ENCODE measurements around the gene GADL1.

Gene GADL1

DNA sequence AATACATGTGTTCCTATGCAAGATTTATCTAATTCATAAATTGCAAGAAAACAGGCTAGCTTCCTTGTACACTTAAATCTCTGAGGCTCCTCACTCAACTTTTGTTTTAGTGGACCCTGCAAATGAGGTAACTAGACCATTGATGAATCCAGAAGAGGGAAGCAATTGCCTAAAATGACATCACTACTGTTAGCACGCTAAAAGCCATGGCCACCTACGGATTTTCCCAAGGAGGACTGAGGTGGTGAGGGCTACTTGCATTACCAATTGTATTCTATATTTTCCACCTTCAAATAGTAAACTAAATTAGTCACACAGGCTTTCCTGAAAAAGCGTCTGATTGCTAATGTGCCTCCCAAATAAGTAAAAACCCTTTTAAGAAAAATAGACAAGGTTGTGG, 140.7 kb downstream of the GADL1 start:
- no peak for DNase-seq

- no peak for DNase-seq
Observed at GRCh38 chr3:30752970-30753369, 141.5 kb downstream of the GADL1 start.

DNA sequence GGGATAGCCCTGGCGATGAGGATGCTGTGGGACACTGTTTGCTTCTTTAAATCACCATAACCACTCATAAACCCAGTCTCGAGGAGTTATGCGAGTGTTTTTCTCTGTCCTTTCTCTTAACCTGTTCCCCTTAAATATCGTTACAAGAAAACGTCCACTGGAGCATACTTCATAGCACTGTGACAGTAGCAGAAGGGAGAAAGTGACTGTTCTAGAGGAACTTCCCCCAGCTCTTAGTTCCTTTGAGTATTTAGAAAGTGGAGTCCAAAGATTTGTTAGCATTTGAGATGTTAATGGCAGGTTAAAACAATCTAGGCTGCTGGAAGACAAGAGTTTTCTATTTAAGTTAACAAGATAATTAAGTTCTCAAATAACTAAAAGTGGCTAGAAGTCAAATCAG, 142.0 kb downstream of the GADL1 start:
- no peak for DNase-seq

- peak in 3 of 5 donors; percentile 22 to 44 (median 40) for DNase-seq
Observed at GRCh38 chr3:30751610-30752299, 142.7 kb downstream of the GADL1 start.

DNA sequence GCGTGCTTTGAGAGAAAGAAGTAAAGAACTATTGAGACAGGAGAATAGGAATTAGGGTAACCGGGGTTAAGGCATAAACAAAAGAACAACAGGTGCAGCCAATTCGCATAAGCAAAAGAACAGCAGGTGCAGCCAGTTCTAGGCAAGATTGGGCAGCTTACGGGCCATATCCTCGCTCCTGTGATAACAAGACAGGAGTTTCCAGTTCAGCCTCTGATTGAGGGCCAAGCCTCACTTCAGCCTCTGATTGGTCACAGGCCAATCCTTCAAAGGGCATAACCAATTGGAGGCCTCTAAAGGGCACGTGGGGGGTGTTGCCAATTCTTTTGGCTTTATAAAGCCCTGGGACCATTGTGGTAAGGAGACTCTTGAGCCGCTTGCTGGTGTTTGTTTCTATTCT, 143.5 kb downstream of the GADL1 start:
- no peak for DNase-seq

- DNase-seq = no peak
Observed at GRCh38 chr3:30749230-30749629, 145.2 kb downstream of the GADL1 start.

DNA sequence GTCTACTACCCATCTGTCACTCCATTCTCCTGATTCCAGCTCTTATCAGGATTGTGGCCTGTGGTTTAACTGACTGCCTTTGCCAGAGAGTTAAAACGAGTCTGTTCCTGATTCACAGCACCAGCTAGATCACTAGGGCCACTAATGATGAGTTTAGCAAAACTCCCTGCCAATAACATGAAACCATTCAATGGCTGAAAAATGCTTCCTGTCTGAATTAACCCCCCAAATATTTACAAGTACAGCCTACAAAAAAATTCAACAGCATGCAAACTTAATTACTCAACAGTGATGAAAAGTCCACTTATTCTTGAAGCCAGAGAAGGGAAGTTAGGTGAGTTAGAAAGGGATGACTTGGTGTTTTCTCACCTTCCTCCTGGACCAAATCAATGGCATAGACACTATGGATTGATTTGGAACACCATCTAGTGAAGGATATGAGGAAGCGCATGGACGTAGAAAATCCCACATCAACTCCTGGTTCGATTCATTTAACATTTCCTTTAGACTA, 146.6 kb downstream of the GADL1 start:
- no peak for DNase-seq

DNA sequence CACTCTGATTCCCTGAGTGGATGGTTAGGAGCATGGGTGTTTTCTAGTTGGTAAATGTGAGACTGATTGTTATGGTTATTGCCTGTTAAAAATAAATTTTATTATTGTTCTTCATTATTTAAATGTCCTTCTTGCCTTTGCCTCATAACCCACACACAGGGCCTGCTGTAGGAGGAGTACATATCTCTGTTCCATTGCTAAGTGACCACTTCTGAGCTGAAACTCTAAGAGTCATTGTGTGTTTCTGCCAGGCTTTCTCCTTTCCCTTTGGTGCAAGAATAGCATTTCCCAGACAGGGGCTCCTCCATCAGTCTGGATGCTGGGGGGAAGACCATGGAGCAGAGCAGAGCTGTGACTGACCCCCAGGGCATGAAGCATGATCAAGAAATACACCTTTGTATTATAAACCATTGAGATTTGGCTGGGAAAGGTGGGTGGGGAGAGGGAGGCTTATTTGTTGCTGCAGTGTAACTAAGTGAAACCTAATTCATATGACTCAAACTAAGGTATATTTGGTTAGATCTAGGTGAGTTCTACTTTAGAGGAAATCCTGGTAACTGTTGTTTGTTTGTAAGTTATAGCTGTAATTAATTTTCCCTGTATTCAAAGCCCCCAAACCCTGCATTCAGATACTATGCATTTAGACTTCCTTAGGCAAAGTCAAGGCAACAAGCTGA, 150.7 kb downstream of the GADL1 start:
- DNase-seq = no peak

DNA sequence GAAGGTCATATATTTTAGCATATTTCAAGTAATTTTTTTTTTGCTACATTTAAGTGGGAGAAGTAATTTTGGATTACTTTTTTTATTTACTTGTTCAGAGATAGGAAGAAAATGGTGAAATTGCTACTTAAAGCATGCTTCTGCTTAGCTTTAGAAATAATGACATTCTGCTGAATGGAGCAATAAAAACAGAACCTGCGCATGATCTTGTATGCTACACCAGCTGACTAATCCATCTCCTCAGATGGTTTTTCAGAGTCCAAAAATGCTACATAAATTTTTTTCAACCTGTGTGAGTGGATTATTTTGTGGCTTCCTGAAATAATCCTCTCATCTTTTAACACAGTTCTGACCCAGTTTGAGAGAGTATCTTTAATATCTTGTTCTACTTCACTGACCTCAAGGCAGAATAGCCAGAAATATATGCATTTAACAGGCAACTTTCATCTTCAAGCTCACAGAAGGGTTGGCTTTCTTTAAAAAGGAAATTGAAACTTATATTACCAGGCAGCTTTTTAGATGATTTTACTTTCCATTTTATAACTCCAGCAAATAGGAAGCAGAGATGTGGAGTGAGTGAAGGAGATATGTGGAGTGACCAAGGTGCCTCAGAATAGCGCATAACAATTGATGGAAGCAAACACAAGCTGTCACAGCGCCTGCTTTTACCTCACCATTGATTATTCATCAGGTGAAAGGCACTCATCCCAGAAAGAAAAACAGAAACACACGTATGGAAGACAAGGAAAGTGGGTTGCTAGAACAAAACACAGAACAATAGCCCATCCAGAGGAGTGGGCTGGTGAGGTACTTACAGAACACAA, 151.5 kb downstream of the GADL1 start:
- DNase-seq = no peak

DNA sequence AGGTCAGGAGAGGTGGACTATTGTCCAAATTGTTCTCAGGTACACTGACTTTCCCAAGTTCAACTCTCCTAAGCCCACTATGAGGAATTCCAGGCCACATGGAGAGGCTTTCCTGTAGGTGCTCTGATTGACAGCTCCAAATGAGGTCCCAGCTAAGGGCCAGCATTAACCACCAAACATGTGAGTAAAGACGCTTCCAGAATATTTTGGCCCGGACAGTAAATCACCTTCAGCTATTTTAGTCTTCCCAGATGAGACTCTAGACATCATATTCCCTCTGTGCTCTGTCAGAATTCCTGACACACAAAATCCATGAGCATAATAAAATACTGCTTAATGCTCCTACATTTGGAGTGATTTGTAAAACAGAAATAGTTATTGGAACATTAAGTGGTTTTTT, 152.6 kb downstream of the GADL1 start:
- DNase-seq = no peak

DNA sequence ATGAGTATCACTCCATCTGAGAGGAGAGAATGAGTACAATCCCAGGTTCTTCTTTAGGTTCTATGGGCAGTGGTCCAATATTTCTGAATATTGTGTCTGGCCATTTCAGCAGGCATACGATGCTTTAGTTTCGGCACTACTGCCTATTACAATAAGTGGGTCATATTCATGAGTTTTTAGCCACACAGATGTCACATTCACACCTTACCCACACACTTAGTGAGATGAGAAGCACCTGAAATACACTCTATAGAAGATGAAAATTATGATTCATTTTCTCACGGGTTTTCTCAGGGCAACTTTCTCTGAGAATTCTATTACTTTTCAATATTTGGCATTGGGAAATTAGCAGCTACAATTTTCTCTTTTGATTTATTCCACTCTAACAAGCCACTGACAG, 155.9 kb downstream of the GADL1 start:
- no peak for DNase-seq

- DNase-seq = no peak
Observed at GRCh38 chr3:30737743-30738499, 156.5 kb downstream of the GADL1 start.

GRCh38 chr3:30733696-30734095, 160.8 kb downstream of the GADL1 start:
- DNase-seq = no peak

DNA sequence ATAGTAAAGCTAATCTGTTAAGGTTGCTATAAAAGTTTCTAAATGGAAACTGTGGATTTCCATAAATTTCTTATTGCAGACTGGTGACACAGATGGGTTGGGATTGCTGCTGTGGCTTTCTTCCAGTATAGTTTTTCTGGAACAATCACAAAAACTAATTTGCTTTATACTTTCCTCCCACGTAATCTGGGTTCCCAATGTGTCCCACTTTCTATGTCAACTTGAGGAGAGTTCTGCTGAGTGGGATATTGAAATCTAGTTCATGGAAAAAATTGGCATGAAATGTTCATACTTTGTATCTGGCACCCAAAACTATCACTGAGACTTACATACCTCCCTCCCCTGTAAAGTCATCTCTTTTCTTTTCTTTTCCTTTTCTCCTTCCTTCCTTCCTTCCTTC, 161.3 kb downstream of the GADL1 start:
- no peak for DNase-seq

DNA sequence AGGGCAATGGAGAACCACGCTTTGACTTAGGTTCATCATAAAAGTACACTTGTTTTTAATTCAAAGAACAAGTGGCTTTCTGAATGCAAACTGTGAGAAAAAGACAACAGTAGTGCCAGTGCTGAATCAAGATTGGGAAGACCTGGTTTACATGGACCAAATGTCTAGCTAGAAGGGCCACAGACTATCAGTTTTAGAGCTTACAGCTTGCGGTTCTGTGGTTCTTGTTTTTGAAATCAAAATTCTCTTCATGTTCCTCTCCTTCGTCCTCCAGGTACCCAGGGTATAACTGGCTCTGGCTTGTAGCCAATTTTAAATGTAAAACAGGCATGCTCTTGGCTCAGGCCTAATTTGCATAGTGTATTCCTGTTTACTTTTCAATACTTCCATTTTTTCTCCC, 163.5 kb downstream of the GADL1 start:
- no peak for DNase-seq

GRCh38 chr3:30729936-30730335, 164.5 kb downstream of the GADL1 start:
- no peak for DNase-seq

GRCh38 chr3:30729512-30729911, 164.9 kb downstream of the GADL1 start:
- DNase-seq = no peak

DNA sequence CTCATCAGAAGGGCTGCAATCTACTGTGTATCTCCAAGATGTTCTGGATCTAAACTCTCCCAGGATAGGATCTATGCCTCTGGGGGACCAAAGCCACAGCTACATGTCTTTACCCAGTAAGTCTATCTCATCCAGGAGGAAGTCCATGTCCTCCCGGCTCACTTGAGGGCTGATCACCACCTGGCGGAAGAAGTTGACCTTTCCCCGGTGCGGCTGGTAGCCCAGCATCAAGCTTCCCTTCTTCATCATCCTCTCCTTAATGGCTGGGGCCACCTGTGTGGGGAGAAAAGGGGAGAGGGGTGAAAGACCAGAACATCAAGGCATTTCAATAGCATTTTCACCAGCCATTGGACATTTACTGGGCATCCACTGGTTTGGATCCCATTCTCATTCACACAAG, 166.3 kb downstream of the GADL1 start:
- DNase-seq = no peak

DNA sequence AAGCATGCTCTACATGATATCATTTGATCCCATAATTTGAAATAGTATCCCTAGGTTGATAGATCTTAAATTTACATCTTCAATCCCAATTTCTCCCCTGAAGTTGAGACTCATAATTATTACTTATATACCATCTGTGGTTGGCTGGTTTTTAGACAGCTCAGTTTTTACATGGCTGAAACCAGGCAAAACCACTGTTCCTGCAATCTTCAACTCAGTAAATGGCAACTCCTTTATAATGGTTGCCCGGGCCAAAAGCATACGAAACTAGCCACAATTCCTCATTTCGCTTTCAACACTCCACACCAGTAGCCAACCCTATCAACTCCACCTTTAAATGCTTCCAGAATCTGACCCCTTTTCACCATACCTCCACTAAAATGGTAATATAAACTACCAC, 169.6 kb downstream of the GADL1 start:
- no peak for DNase-seq

- no peak for DNase-seq
Observed at GRCh38 chr3:30723211-30723610, 171.2 kb downstream of the GADL1 start.

- no peak for DNase-seq
Observed at GRCh38 chr3:30721314-30721634, 173.2 kb downstream of the GADL1 start.

DNA sequence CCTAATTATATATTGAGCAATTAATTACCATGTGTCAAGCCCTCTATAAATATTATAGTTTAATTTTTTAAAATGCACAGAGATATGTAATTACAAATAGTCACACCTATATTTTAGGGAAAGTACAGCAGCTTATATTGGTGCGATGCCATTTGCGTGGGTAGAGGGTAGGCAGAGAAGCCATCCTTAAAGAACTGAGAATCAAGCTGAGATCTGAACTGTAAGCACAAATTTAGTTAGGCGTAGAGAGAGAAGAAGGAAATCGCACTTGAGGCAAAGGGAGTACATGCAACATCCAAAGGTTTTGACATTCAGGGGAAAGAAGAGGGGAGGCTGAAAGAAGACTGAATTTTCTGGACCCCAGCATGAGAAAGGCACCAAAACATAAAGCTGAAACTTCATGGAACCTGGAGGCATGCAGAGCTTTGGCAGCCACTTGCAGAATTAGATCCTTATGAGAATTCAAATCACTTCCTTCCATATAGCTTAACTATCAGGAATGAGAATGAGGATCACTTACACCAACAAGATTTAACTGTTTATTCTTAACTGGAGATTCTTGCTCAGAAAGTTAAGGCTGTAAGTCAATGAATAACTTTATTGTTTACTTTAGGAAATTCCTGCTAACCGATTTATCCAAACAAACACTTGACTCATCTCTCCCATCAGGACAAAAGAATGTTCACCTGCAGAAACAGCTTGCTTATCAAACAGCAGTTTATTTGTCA, 173.7 kb downstream of the GADL1 start:
- DNase-seq = no peak

All from T-helper 1 cell (primary cell).